ENCODE data around the gene SLC1A4.

DNA sequence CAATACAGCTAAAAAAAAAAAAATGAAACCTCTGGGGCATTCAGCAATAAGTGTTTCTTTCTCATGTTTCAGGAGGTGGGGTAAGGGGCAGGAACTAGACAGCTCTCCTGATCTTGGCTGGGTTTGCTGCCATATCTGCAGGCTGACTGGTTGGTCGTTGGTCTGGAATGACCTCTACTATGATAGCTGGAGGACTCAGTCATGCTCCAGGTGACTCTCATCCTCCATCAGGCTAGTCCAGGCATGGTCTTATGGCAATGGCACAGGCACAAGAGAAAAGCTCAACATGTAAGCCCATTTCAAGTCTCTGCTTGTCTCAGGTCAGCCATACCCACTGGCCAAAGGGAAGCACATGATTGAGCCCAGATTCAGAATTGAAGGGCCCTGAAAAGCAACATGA lies 9.5 kb upstream of the SLC1A4 start:
- TF ChIP-seq EP300 (IDR thresholded peaks at IDR 0.05) (no peak), POLR2A (IDR thresholded peaks at IDR 0.05) (no peak), POLR2AphosphoS5 (IDR thresholded peaks at IDR 0.05) (no peak)
- TF ChIP-seq, protein P1, sequence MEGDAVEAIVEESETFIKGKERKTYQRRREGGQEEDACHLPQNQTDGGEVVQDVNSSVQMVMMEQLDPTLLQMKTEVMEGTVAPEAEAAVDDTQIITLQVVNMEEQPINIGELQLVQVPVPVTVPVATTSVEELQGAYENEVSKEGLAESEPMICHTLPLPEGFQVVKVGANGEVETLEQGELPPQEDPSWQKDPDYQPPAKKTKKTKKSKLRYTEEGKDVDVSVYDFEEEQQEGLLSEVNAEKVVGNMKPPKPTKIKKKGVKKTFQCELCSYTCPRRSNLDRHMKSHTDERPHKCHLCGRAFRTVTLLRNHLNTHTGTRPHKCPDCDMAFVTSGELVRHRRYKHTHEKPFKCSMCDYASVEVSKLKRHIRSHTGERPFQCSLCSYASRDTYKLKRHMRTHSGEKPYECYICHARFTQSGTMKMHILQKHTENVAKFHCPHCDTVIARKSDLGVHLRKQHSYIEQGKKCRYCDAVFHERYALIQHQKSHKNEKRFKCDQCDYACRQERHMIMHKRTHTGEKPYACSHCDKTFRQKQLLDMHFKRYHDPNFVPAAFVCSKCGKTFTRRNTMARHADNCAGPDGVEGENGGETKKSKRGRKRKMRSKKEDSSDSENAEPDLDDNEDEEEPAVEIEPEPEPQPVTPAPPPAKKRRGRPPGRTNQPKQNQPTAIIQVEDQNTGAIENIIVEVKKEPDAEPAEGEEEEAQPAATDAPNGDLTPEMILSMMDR (IDR thresholded peaks at IDR 0.05), result no peak
